Mesodermal cell (in vitro differentiated cells): ENCODE data around the gene GARIN5B.
"Not testable (repeated sequence)": the region's sequence is repeated elsewhere in the genome, so short reads cannot be mapped to it uniquely, and the experiment has no call there.

Experiments used
- H3K27ac ChIP-seq: 2 replicates; pipeline ENCODE4 v1.7.0; 2013; ENCODE audit warnings: mild to moderate bottlenecking, low read depth, low read length, moderate library complexity; ENCODE audit not compliant: severe bottlenecking
- H3K36me3 ChIP-seq: 2 replicates; pipeline ENCODE4 v1.7.1; 2013; ENCODE audit warnings: mild to moderate bottlenecking, low read length, moderate library complexity; ENCODE audit not compliant: control insufficient read depth, insufficient read depth
- H3K4me1 ChIP-seq: one replicate; pipeline ENCODE4 v1.7.1; 2013; ENCODE audit warnings: mild to moderate bottlenecking, low read length; ENCODE audit not compliant: insufficient read depth, control insufficient read depth, poor library complexity, severe bottlenecking
- H3K4me3 ChIP-seq: 2 replicates; pipeline ENCODE4 v1.7.0; 2013; ENCODE audit warnings: low read length, control low read depth, mild to moderate bottlenecking; ENCODE audit not compliant: insufficient read depth, poor library complexity, severe bottlenecking; ENCODE audit errors: extremely low read depth
- H3K9me3 ChIP-seq: 2 replicates; pipeline ENCODE4 v1.7.1; 2013; ENCODE audit warnings: mild to moderate bottlenecking, low read length, moderate library complexity; ENCODE audit not compliant: control insufficient read depth
- WGBS, 2 experiments: methylation state at CpG; one replicate each; pipeline ENCODE4 v1.1.5; 2013; ENCODE audit warnings: missing lambda C conversion rate in 2 of 2; ENCODE audit not compliant: insufficient coverage in 2 of 2; 5-methylcytosine and 5-hydroxymethylcytosine counted together

GARIN5B gene

GRCh38 chr19:55329791-55330190 is 33.3 kb downstream of the GARIN5B start:
- H3K4me1 ChIP-seq, H3K27ac ChIP-seq, H3K36me3 ChIP-seq, H3K4me3 ChIP-seq, H3K9me3 ChIP-seq: not testable (repeated sequence)
- 88 to 92% methylated on average over 4 to 5 of the region's 6 CpGs for WGBS, 2 experiments

GRCh38 chr19:55328774-55329318 is 34.2 kb downstream of the GARIN5B start:
- not testable (repeated sequence) for H3K4me3 ChIP-seq, H3K27ac ChIP-seq, H3K9me3 ChIP-seq, H3K4me1 ChIP-seq, H3K36me3 ChIP-seq
- WGBS, 2 experiments = 83 to 94% methylated on average over 2 of the region's 4 CpGs

- Histone ChIP-seq H3K4me1 (no peaks in the 10 kb centered on the region), H3K27ac (no peak within 1 kb of the TSS), H3K36me3 (no peaks in the 10 kb centered on the region), H3K4me3 (no peak within 1 kb of the TSS), H3K9me3 (no peaks in the 10 kb centered on the region)
- 92 to 97% methylated on average over 11 to 12 of the region's 14 CpGs for WGBS, 2 experiments
Measured at GRCh38 chr19:55325172-55325571, 37.9 kb downstream of the GARIN5B start, which contains the start of gene TMEM150B. TSS of gene TMEM150B (minus strand) at chr19:55325341. CDS start at chr19:55321036, 4,305 bp downstream.

- 93 to 100% methylated on average over 2 to 5 of the region's 6 CpGs for WGBS, 2 experiments
- Histone ChIP-seq H3K27ac (no peak overlapping the region), H3K4me3 (no peak overlapping the region), H3K36me3 (no peaks in the 10 kb centered on the region), H3K4me1 (no peaks in the 10 kb centered on the region), H3K9me3 (no peaks in the 10 kb centered on the region)
Measured at GRCh38 chr19:55324662-55325061, 38.4 kb downstream of the GARIN5B start.

- 79 to 88% methylated on average over 10 to 11 of the region's 12 CpGs for WGBS, 2 experiments
- Histone ChIP-seq H3K27ac (no peak overlapping the region), H3K4me1 (no peaks in the 10 kb centered on the region), H3K4me3 (no peak overlapping the region), H3K36me3 (no peaks in the 10 kb centered on the region), H3K9me3 (no peaks in the 10 kb centered on the region)
Measured at GRCh38 chr19:55322204-55322885, 40.7 kb downstream of the GARIN5B start.

- WGBS, 2 experiments = 88 to 100% methylated on average over 4 to 5 of the region's 9 CpGs
- Histone ChIP-seq H3K36me3 (no peaks in the 10 kb centered on the region), H3K4me1 (no peaks in the 10 kb centered on the region), H3K4me3 (no peak overlapping the region), H3K27ac (no peak overlapping the region), H3K9me3 (no peaks in the 10 kb centered on the region)
Measured at GRCh38 chr19:55321466-55322137, 41.5 kb downstream of the GARIN5B start.

GRCh38 chr19:55320844-55321419 is 42.1 kb downstream of the GARIN5B start:
- no peak overlapping the region for H3K4me3 ChIP-seq
- no peaks in the 10 kb centered on the region for H3K36me3 ChIP-seq
- WGBS, 2 experiments = 87 to 98% methylated on average over 8 of the region's 8 CpGs
- H3K27ac ChIP-seq = no peak overlapping the region
- no peaks in the 10 kb centered on the region for H3K9me3 ChIP-seq
- no peaks in the 10 kb centered on the region for H3K4me1 ChIP-seq

GRCh38 chr19:55319785-55320184 is 43.3 kb downstream of the GARIN5B start:
- Histone ChIP-seq H3K36me3 (no peaks in the 10 kb centered on the region), H3K4me3 (no peak overlapping the region), H3K9me3 (no peaks in the 10 kb centered on the region), H3K4me1 (no peaks in the 10 kb centered on the region), H3K27ac (no peak overlapping the region)
- 13 to 24% methylated on average over 15 to 21 of the region's 21 CpGs for WGBS, 2 experiments

GRCh38 chr19:55316646-55317045 is 46.4 kb downstream of the GARIN5B start:
- H3K4me3 ChIP-seq = no peak overlapping the region
- H3K4me1 ChIP-seq = no peaks in the 10 kb centered on the region
- 84 to 94% methylated on average over 8 of the region's 8 CpGs for WGBS, 2 experiments
- no peaks in the 10 kb centered on the region for H3K9me3 ChIP-seq
- no peaks in the 10 kb centered on the region for H3K36me3 ChIP-seq
- no peak overlapping the region for H3K27ac ChIP-seq

GRCh38 chr19:55315956-55316525 is 47.0 kb downstream of the GARIN5B start:
- Histone ChIP-seq H3K4me1 (no peaks in the 10 kb centered on the region), H3K4me3 (no peak overlapping the region), H3K27ac (no peak overlapping the region), H3K36me3 (no peaks in the 10 kb centered on the region), H3K9me3 (no peaks in the 10 kb centered on the region)
- 93 to 95% methylated on average over 13 of the region's 13 CpGs for WGBS, 2 experiments
